GM12878 (cell line): ENCODE measurements around the gene CDCA7. TPM values are rescaled to one million over a fixed set of nuclear protein-coding genes. Genes with fewer than 3 reads are reported as not detected.

Source experiments
- ATAC-seq: fragments of 200-7000 bp; cut with Tn5 transposase; 3 replicates; pipeline ENCODE4 v1.9.1; 2020; ENCODE audit warnings: mild to moderate bottlenecking, moderate library complexity
- BruUV-seq: library from RNA; stranded (reverse); fragments of 400-500 nt; replicated peaks from 2 replicates; lab custom pipeline; 2021; lab: Mats Ljungman, UMichigan
- CTCF ChIA-PET: fragments of 300-600 bp; sonication (Branson Sonifier 250); formaldehyde crosslinking; extraction: SDS; loops from one replicate; lab custom pipeline; 2021; ENCODE audit warnings: inconsistent platforms; lab: Yijun Ruan, JAX
- POLR2A ChIA-PET: fragments of 350-600 bp; formaldehyde crosslinking; extraction: SDS; loops from one replicate; lab custom pipeline; 2021; ENCODE audit warnings: inconsistent platforms; lab: Charles Lee
- RAD21 ChIA-PET: fragments of 300-600 bp; sonication (Branson Sonifier 250); formaldehyde crosslinking; loops from one replicate; lab custom pipeline; 2023; ENCODE audit warnings: antibody characterized with exemption; ENCODE audit not compliant: unreplicated experiment; lab: Charles Lee
- SMC1A ChIA-PET: fragments of 300-600 bp; sonication (Branson Sonifier 250); formaldehyde crosslinking; loops from one replicate; lab custom pipeline; 2023; ENCODE audit not compliant: unreplicated experiment, uncharacterized antibody; lab: Charles Lee
- DNase-seq: peaks from one replicate; pipeline ENCODE4 v3.0.0-alpha.2; 2011; ENCODE audit warnings: low read depth, low spot score
- FAIRE-seq: peaks from 3 replicates; lab custom pipeline; 2011; peaks lifted over from hg19 to GRCh38; lab: Jason Lieb, UNC
- H2AFZ ChIP-seq: 2 replicates; pipeline ENCODE4 v1.6.0; 2011; ENCODE audit warnings: low read depth, low read length, control low read depth; ENCODE audit not compliant: control insufficient read depth
- H3K27ac ChIP-seq: 2 replicates; pipeline ENCODE4 v1.5.1; 2011; ENCODE audit warnings: control low read depth; ENCODE audit not compliant: control insufficient read depth, insufficient read depth
- H3K27me3 ChIP-seq, 2 experiments: replicated peaks in 1 of 2; 2 replicates each; pipeline versions ENCODE4 v1.6.0 to v1.6.1; 2011; ENCODE audit warnings: low read length in 1 of 2; ENCODE audit not compliant: control insufficient read depth in 2 of 2, insufficient read depth in 2 of 2
- H3K36me3 ChIP-seq, 2 experiments: 2 replicates each; pipeline ENCODE4 v1.5.1; 2011; ENCODE audit warnings: low read length in 1 of 2; ENCODE audit not compliant: control insufficient read depth in 2 of 2, insufficient read depth in 2 of 2
- H3K4me1 ChIP-seq: 2 replicates; pipeline ENCODE4 v1.6.1; 2011; ENCODE audit warnings: mild to moderate bottlenecking, low read length, moderate library complexity, mixed read lengths; ENCODE audit not compliant: control insufficient read depth, insufficient read depth
- H3K4me2 ChIP-seq: 2 replicates; pipeline ENCODE4 v1.6.0; 2011; ENCODE audit warnings: control low read depth; ENCODE audit not compliant: control insufficient read depth, insufficient read depth
- H3K4me3 ChIP-seq: fragments of 200-600 bp; sonication (generic); 2 replicates; pipeline ENCODE4 v1.5.1; 2016
- H3K79me2 ChIP-seq: 2 replicates; pipeline ENCODE4 v1.6.0; 2011; ENCODE audit warnings: low read length; ENCODE audit not compliant: control insufficient read depth, insufficient read depth
- H3K9ac ChIP-seq: 2 replicates; pipeline ENCODE4 v1.8.0; 2011; ENCODE audit warnings: low read length, control low read depth, mixed read lengths; ENCODE audit not compliant: control insufficient read depth, insufficient read depth
- H3K9me3 ChIP-seq: replicated peaks from 3 replicates; pipeline ENCODE4 v1.5.1; 2011; ENCODE audit warnings: mild to moderate bottlenecking, low read length; ENCODE audit not compliant: control insufficient read depth, insufficient read depth
- H4K20me1 ChIP-seq: 2 replicates; pipeline ENCODE4 v1.6.0; 2011; ENCODE audit not compliant: control insufficient read depth, insufficient read depth
- E4F1 ChIP-seq: fragments of 450-650 bp; IDR thresholded peaks from 2 replicates; pipeline ENCODE4 v1.6.1; 2018; ENCODE audit warnings: borderline replicate concordance, mild to moderate bottlenecking; ENCODE audit not compliant: partially characterized antibody
- MEF2B ChIP-seq: fragments of 450-650 bp; IDR thresholded peaks from 2 replicates; pipeline ENCODE4 v1.6.1; 2018; ENCODE audit warnings: mild to moderate bottlenecking, moderate library complexity; ENCODE audit not compliant: partially characterized antibody, poor library complexity, severe bottlenecking
- MTA2 ChIP-seq: fragments of 450-650 bp; IDR thresholded peaks from 2 replicates; pipeline ENCODE4 v1.6.1; 2016; ENCODE audit warnings: low read depth, mild to moderate bottlenecking, moderate library complexity
- SMARCA5 ChIP-seq: fragments of 450-650 bp; IDR thresholded peaks from 2 replicates; pipeline ENCODE4 v1.6.1; 2017; ENCODE audit warnings: mild to moderate bottlenecking
- WGBS: methylation state at CpG from one replicate; pipeline ENCODE4 v1.1.6; 2016; ENCODE audit warnings: low lambda C conversion rate; ENCODE audit not compliant: insufficient replicate concordance, insufficient coverage; ENCODE audit errors: missing lambda C conversion rate; 5-methylcytosine and 5-hydroxymethylcytosine counted together
- in situ Hi-C: fragments of 300-500 bp; cut with MboI; formaldehyde crosslinking; loops from 9 replicates; pipeline ENCODE4 v1.14.3; 2018; ENCODE audit warnings: mixed read lengths
- intact Hi-C: fragments of 100-400 bp; cut with micrococcal nuclease; formaldehyde crosslinking; loops from one replicate; pipeline ENCODE4 v1.14.2; 2022; ENCODE audit not compliant: unreplicated experiment
- polyA plus RNA-seq, 11 experiments: library from polyadenylated mRNA; depleted of rRNA in 4 of 11; unstranded in 6 of 11; stranded (reverse) in 5 of 11; fragments of >200 nt; fragmentation: Nextera tagmentation in 4 of 11; fragmentation: Illumina TruSeq in 1 of 11; extraction: Ambion mirVana in 4 of 11; extraction: Trizol in 1 of 11; gene quantifications; 1 replicate in 1 of 11; 2 replicates in 10 of 11; pipeline versions ENCODE4 v1.2.1 to v1.2.3, GENCODE V29; 2011 to 2016; ENCODE audit warnings: inconsistent platforms in 2 of 11, missing spikeins in 2 of 11, low read depth in 1 of 11
- total RNA-seq, 4 experiments: library from RNA; depleted of rRNA in 3 of 4; stranded (reverse); fragments of >200 nt in 3 of 4; fragmentation: Illumina TruSeq in 1 of 4; extraction: Trizol in 1 of 4; gene quantifications; 2 replicates each; pipeline versions ENCODE4 v1.2.1 to v1.2.3, GENCODE V29; 2013 to 2021

The CDCA7 gene
- total and polyA plus RNA-seq, 10 of the 15 experiments (the other 5 are each of a cell fraction or from before 2014, with no cell fraction given), result 23.5 to 71.3 (median 40.8) TPM

GRCh38 chr2:173401716-173402326, 47.1 kb downstream of the CDCA7 start:
- Histone ChIP-seq H3K4me2 (no peak overlapping the region), H3K36me3 (no peaks in the 10 kb centered on the region), H3K27ac (no peak overlapping the region), H3K9ac (no peak overlapping the region), H2AFZ (no peak overlapping the region), H3K4me3 (no peak overlapping the region), H3K9me3 (no peaks in the 10 kb centered on the region), H4K20me1 (no peaks in the 10 kb centered on the region), H3K4me1 (no peaks in the 10 kb centered on the region), H3K79me2 (no peaks in the 10 kb centered on the region), H3K27me3 (peaks cover 1 to 6% of the 10 kb centered on the region in 2 experiments; a peak in 3 of 4 replicates)
- in situ Hi-C loops (loop anchor here (5.0 to 10.0 kb wide), 2 partner anchors 643 to 940 kb away; no protein-coding TSS in a partner anchor), intact Hi-C loops (loop anchor here (1.0 to 10.0 kb wide), 4 partner anchors 47 to 1043 kb away; no protein-coding TSS in a partner anchor)
- DNase-seq (no peak), ATAC-seq (no peak), FAIRE-seq (no peak)
- no peak for TF ChIP-seq SMARCA5
- no peak for TF ChIP-seq MEF2B
- no peak for TF ChIP-seq E4F1
- no peak for TF ChIP-seq MTA2
- 7% methylated on average over 7 of the region's 7 CpGs for WGBS
- BruUV-seq, result no TSS peak
- ChIA-PET SMC1A (interaction anchor here (0.5 to 3.1 kb wide), 8 partner anchors 15 to 1173 kb away, joined by 3 to 14 read pairs (median 4); no protein-coding TSS in a partner anchor), POLR2A (no interaction called here), CTCF (interaction anchor here (0.7 to 3.1 kb wide), 16 partner anchors 10 to 956 kb away, joined by 3 to 37 read pairs (median 4); no protein-coding TSS in a partner anchor), RAD21 (interaction anchor here (0.5 to 2.0 kb wide), 5 partner anchors 48 to 939 kb away, joined by 4 to 22 read pairs (median 6); no protein-coding TSS in a partner anchor)
